ENCODE data around the gene LGALS3BP. TPM values are rescaled to one million over a fixed set of nuclear protein-coding genes. Genes with fewer than 3 reads are reported as not detected.

Gene LGALS3BP
- total and polyA plus RNA-seq, 2 of the 13 experiments (the other 11 are each of a cell fraction or from before 2014, with no cell fraction given), result 137 to 332 TPM

GRCh38 chr17:78979780-78980623 lies at the start of gene LGALS3BP (continued):
- TF ChIP-seq ZNF557 (CRISPR knock-in tag; IDR thresholded peaks at IDR 0.05), result no peak
- TF ChIP-seq E2F5 (CRISPR knock-in tag; conservative IDR thresholded peaks at IDR 0.05), result no peak
- TF ChIP-seq POLR2G (IDR thresholded peaks at IDR 0.05; ENCODE audit: low read depth, low read length), result peak; percentile 99
- no peak; the same call in 1 of the 2 replicates for TF ChIP-seq ZNF513 (CRISPR knock-in tag; conservative IDR thresholded peaks at IDR 0.05)
- no peak for TF ChIP-seq SRSF4 (IDR thresholded peaks at IDR 0.05; ENCODE audit: low read depth, low read length, poor library complexity, severe bottlenecking)
- peak; percentile 42; the same call in 1 of the 2 replicates for TF ChIP-seq ZNF225 (CRISPR knock-in tag; IDR thresholded peaks at IDR 0.05)
- TF ChIP-seq ZBTB43 (CRISPR knock-in tag; conservative IDR thresholded peaks at IDR 0.05), result peak; percentile 7; the same call in 1 of the 2 replicates
- TF ChIP-seq ATF2 (CRISPR knock-in tag; IDR thresholded peaks at IDR 0.05), result 0 out of 2 replicates have a peak, but pooled peaks have one; percentile 29
- peak; percentile 96 for TF ChIP-seq PHF21A (CRISPR knock-in tag; IDR thresholded peaks at IDR 0.05)
- TF ChIP-seq POGZ (CRISPR knock-in tag; IDR thresholded peaks at IDR 0.05), result peak; percentile 13; the same call in 1 of the 2 replicates
- TF ChIP-seq NPAS2 (CRISPR knock-in tag; IDR thresholded peaks at IDR 0.05; ENCODE audit: borderline replicate concordance), result 0 out of 2 replicates have a peak, but pooled peaks have one; percentile 19
- TF ChIP-seq DMTF1 (CRISPR knock-in tag; IDR thresholded peaks at IDR 0.05), result no peak
- peak; percentile 21; the same call in 1 of the 2 replicates for TF ChIP-seq NCOR1 (IDR thresholded peaks at IDR 0.05; ENCODE audit: borderline replicate concordance, low read length)
- peak; percentile 11; the same call in 1 of the 2 replicates for TF ChIP-seq STAG1 (CRISPR knock-in tag; IDR thresholded peaks at IDR 0.05)
- TF ChIP-seq ZNF343 (CRISPR knock-in tag; IDR thresholded peaks at IDR 0.05), result no peak; the same call in 1 of the 2 replicates
- TF ChIP-seq ZNF746 (CRISPR knock-in tag; IDR thresholded peaks at IDR 0.05), result no peak; the same call in 1 of the 2 replicates
- TF ChIP-seq ZBTB33 (CRISPR knock-in tag; IDR thresholded peaks at IDR 0.05), result no peak; the same call in 1 of the 2 replicates
- peak; percentile 77; the same call in 1 of the 2 replicates for TF ChIP-seq NRL (CRISPR knock-in tag; IDR thresholded peaks at IDR 0.05; ENCODE audit: borderline replicate concordance)

All from HepG2 (cell line).